Mesothelial cell of epicardium (in vitro differentiated cells): ENCODE results near the gene IZUMO3. TPM values are rescaled to one million over a fixed set of nuclear protein-coding genes. Genes with fewer than 3 reads are reported as not detected.

Source experiments
- DNase-seq, 2 experiments: peaks; one replicate each; pipeline ENCODE4 v3.0.0; 2021; ENCODE audit warnings: low spot score in 2 of 2; ENCODE audit not compliant: unreplicated experiment in 2 of 2
- H3K27ac Mint-ChIP-seq: 2 replicates; pipeline ENCODE4 v1.8.0; 2021; ENCODE audit warnings: mixed read lengths
- H3K27me3 Mint-ChIP-seq: 2 replicates; pipeline ENCODE4 v1.8.0; 2021; ENCODE audit warnings: low read depth, mixed read lengths
- H3K36me3 Mint-ChIP-seq: 2 replicates; pipeline ENCODE4 v1.8.0; 2021; ENCODE audit warnings: mixed read lengths
- H3K4me1 Mint-ChIP-seq: 2 replicates; pipeline ENCODE4 v1.8.0; 2021; ENCODE audit warnings: mixed read lengths
- H3K4me3 Mint-ChIP-seq: 2 replicates; pipeline ENCODE4 v1.8.0; 2021; ENCODE audit warnings: mild to moderate bottlenecking, moderate library complexity, mixed read lengths
- H3K9me3 Mint-ChIP-seq: 2 replicates; pipeline ENCODE4 v1.8.0; 2021; ENCODE audit warnings: mixed read lengths
- total RNA-seq: library from RNA; stranded (reverse); gene quantifications from 3 replicates; pipeline ENCODE4 v1.2.1, GENCODE V29; 2021
- TF ChIP-seq, protein P1 (sequence below): fragments of 200-600 bp; sonication (generic); IDR thresholded peaks from one replicate; pipeline ENCODE4 v1.5.0; 2021; ENCODE audit warnings: antibody characterized with exemption; ENCODE audit not compliant: unreplicated experiment

IZUMO3 gene
- total RNA-seq, 1 donor from 2014 or later = not detected

GRCh38 chr9:24516463-24516862 is 29.2 kb downstream of the IZUMO3 start:
- TF ChIP-seq, protein P1, sequence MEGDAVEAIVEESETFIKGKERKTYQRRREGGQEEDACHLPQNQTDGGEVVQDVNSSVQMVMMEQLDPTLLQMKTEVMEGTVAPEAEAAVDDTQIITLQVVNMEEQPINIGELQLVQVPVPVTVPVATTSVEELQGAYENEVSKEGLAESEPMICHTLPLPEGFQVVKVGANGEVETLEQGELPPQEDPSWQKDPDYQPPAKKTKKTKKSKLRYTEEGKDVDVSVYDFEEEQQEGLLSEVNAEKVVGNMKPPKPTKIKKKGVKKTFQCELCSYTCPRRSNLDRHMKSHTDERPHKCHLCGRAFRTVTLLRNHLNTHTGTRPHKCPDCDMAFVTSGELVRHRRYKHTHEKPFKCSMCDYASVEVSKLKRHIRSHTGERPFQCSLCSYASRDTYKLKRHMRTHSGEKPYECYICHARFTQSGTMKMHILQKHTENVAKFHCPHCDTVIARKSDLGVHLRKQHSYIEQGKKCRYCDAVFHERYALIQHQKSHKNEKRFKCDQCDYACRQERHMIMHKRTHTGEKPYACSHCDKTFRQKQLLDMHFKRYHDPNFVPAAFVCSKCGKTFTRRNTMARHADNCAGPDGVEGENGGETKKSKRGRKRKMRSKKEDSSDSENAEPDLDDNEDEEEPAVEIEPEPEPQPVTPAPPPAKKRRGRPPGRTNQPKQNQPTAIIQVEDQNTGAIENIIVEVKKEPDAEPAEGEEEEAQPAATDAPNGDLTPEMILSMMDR = no peak
- no peak for DNase-seq
- Mint-ChIP-seq H3K36me3 (no peaks in the 10 kb centered on the region), H3K4me3 (no peak overlapping the region), H3K9me3 (no peaks in the 10 kb centered on the region), H3K27ac (no peak overlapping the region), H3K4me1 (peaks cover 7% of the 10 kb centered on the region), H3K27me3 (no peaks in the 10 kb centered on the region)

DNA sequence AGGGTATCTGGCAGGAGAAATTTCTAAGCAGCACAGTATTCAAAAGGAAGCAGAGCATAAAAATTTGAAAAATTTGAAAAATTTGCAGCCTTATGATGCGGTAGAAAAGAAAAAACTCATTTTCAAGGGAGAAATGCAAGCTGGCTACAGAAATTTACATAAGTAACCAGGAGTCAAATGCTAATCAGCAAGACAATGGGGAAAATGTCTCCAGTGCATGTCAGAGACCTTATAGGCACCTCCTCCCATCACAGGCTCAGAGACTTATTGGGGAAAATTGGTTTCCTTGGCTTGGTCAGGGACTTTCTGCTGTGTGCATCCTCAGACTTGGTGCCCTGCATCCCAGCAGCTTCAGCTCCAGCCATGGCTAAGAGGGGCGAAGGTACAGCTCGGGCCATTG is 35.8 kb downstream of the IZUMO3 start:
- no peak overlapping the region for H3K4me3 Mint-ChIP-seq
- H3K36me3 Mint-ChIP-seq = peaks cover 5% of the 10 kb centered on the region
- no peak for DNase-seq
- H3K27me3 Mint-ChIP-seq = peaks cover 1% of the 10 kb centered on the region
- peaks cover 9% of the 10 kb centered on the region for H3K4me1 Mint-ChIP-seq
- TF ChIP-seq, protein P1 = no peak
- H3K27ac Mint-ChIP-seq = no peak overlapping the region
- peaks cover 22% of the 10 kb centered on the region for H3K9me3 Mint-ChIP-seq

- peaks cover 9% of the 10 kb centered on the region for H3K9me3 Mint-ChIP-seq
- H3K4me1 Mint-ChIP-seq = peaks cover 23% of the 10 kb centered on the region
- peaks cover 3% of the 10 kb centered on the region for H3K27me3 Mint-ChIP-seq
- H3K4me3 Mint-ChIP-seq = no peak overlapping the region
- TF ChIP-seq, protein P1 = no peak
- H3K27ac Mint-ChIP-seq = no peak overlapping the region
- no peak for DNase-seq
- H3K36me3 Mint-ChIP-seq = peaks cover 3% of the 10 kb centered on the region
These were observed 41.2 kb downstream of the IZUMO3 start for GRCh38 chr9:24504521-24504920.

DNA sequence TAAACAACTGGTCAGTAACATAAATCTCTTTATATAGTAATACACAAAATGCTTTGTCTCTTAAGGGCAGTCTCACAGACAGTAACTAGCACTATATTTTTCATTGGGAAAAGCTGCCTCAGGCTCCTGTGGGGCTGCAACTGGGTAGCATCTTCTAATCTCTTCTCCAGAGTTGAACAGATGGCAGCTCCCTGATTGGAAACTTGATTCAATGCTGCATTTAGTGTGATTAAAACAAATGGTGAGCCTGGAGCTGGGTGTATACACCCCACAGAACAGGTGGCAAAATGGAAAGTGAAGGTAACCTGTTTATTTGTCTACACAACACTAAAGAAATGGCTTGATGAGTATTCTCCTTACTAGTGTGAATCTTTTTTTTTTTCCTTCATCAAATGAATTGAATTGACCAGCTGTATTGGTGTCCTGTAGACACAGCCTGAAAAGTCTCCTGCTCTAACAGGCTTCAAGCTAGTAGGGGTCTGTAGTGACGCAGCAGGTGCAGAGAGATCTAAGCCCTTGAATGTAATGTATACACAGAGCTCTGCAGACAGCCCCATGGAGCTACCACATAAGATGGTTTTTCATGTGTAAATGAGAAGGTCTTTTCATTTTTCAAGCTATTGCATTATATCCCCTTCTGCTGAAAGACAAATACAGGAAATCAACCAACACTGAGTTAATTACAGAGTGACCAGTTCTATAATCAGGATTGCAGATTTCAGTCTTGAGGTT is 43.3 kb downstream of the IZUMO3 start:
- no peaks in the 10 kb centered on the region for H3K36me3 Mint-ChIP-seq
- peaks cover 3% of the 10 kb centered on the region for H3K27me3 Mint-ChIP-seq
- H3K9me3 Mint-ChIP-seq = no peaks in the 10 kb centered on the region
- no peak overlapping the region for H3K27ac Mint-ChIP-seq
- no peak overlapping the region for H3K4me3 Mint-ChIP-seq
- TF ChIP-seq, protein P1 = no peak
- no peak for DNase-seq
- peaks cover 34% of the 10 kb centered on the region for H3K4me1 Mint-ChIP-seq

GRCh38 chr9:24500761-24501160 is 44.9 kb downstream of the IZUMO3 start:
- H3K27me3 Mint-ChIP-seq = peaks cover 3% of the 10 kb centered on the region
- no peaks in the 10 kb centered on the region for H3K36me3 Mint-ChIP-seq
- no peak overlapping the region for H3K27ac Mint-ChIP-seq
- TF ChIP-seq, protein P1 = no peak
- H3K9me3 Mint-ChIP-seq = no peaks in the 10 kb centered on the region
- no peak for DNase-seq
- H3K4me1 Mint-ChIP-seq = peaks cover 31% of the 10 kb centered on the region
- no peak overlapping the region for H3K4me3 Mint-ChIP-seq
